T-helper 17 cell (primary cell): ENCODE results near the gene KRT23. TPM values are rescaled to one million over a fixed set of nuclear protein-coding genes. Genes with fewer than 3 reads are reported as not detected.

Source experiments
- ATAC-seq: fragments of 150-1000 bp; cut with Tn5 transposase; 2 replicates; pipeline ENCODE4 v1.10.0; 2021; ENCODE audit warnings: mild to moderate bottlenecking, moderate library complexity
- DNase-seq, 3 donors: peaks; one replicate each; pipeline versions ENCODE4 v3.0.0 to v3.0.0-alpha.2; 2020 to 2021
- H3K9me3 ChIP-seq: one replicate; pipeline ENCODE4 v1.7.0; 2013; ENCODE audit warnings: low read length, mild to moderate bottlenecking; ENCODE audit not compliant: control insufficient read depth, poor library complexity, severe bottlenecking
- H3K27ac Mint-ChIP-seq: one replicate; pipeline ENCODE4 v1.8.0; 2022; ENCODE audit warnings: mild to moderate bottlenecking, moderate library complexity, mixed read lengths
- H3K27me3 Mint-ChIP-seq: one replicate; pipeline ENCODE4 v1.8.0; 2022; ENCODE audit warnings: mixed read lengths
- H3K36me3 Mint-ChIP-seq: one replicate; pipeline ENCODE4 v1.8.0; 2022; ENCODE audit warnings: low read depth, mixed read lengths
- H3K4me1 Mint-ChIP-seq: one replicate; pipeline ENCODE4 v1.8.0; 2022; ENCODE audit warnings: mild to moderate bottlenecking, mixed read lengths
- H3K4me3 Mint-ChIP-seq: one replicate; pipeline ENCODE4 v1.8.0; 2022; ENCODE audit warnings: mild to moderate bottlenecking, moderate library complexity, mixed read lengths
- total RNA-seq, 4 donors: library from RNA in 2 of 4; stranded (reverse) in 2 of 4; gene quantifications; one replicate each; pipeline ENCODE4 v1.2.3 and lab custom pipeline; 2022 to 2026

KRT23 gene
- total RNA-seq, 2 donors from 2014 or later = not detected

GRCh38 chr17:40896916-40897455, 40.5 kb downstream of the KRT23 start:
- H3K4me3 Mint-ChIP-seq = no peak overlapping the region
- no peak overlapping the region for H3K27ac Mint-ChIP-seq
- DNase-seq (no peak), ATAC-seq (no peak)
- no peaks in the 10 kb centered on the region for H3K9me3 ChIP-seq
- peaks cover 6% of the 10 kb centered on the region for H3K4me1 Mint-ChIP-seq
- peaks cover 3% of the 10 kb centered on the region for H3K36me3 Mint-ChIP-seq
- H3K27me3 Mint-ChIP-seq = peaks cover 62% of the 10 kb centered on the region

DNA sequence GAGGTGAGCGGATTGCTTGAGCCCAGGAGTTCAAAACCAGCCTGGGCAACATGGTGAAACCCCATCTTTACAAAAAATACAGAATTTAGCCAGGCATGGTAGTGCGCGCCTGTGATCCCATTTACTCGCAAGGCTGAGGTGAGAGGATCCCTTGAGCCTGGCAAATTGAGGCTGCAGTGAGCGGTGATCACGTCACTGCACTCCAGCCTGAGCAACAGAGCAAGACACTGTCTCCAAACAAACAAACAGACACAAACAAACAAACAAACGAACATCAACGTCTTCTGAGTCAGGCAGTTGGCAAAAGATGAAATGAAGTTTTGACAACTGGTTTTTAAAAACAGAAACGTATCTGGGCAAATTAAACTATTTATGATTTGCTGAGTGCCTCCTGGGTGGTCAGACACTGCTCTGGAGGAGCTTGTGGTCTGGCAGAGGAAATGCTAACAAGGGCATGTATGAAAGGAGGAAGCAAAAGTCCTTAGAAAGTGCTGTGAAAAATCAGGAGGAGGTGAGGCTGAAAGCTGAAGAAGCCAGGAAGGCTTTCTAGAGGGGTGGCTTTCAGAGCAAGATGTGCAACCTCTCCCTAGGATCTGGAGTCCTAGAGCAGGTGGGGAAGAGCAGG, 42.2 kb downstream of the KRT23 start:
- H3K4me1 Mint-ChIP-seq = peaks cover 4% of the 10 kb centered on the region
- ATAC-seq = no peak
- H3K27me3 Mint-ChIP-seq = peaks cover 53% of the 10 kb centered on the region
- H3K9me3 ChIP-seq = no peaks in the 10 kb centered on the region
- DNase-seq = no peak
- peaks cover 3% of the 10 kb centered on the region for H3K36me3 Mint-ChIP-seq
- no peak overlapping the region for H3K4me3 Mint-ChIP-seq
- no peak overlapping the region for H3K27ac Mint-ChIP-seq

DNA sequence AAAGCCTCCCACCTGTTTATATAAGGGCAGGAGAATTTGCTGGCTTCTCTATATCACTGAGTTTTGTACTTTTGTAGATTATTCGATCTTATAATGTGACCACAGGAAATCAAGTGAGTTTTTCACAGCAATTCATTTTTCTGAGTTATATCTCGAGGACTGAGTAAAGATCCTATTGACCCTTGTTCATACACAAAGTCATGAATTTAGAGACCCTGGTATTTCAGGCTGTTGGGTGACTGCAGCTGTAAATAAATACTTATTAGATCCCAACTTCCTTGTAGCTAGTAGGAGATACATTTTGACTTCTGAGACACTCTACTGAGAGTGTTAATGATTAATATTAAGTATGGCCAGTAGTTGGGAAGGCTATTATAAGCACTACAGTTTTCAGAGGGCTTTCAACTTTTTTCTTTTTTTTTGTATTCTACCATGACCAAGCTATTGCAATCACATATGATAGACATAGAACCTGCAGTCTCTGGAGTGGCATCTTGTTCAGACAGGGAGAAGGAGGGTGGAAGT, 49.2 kb downstream of the KRT23 start:
- Mint-ChIP-seq H3K4me1 (peaks cover under 1% of the 10 kb centered on the region), H3K27me3 (peaks cover 58% of the 10 kb centered on the region), H3K27ac (no peak overlapping the region), H3K4me3 (no peak overlapping the region), H3K36me3 (peaks cover 6% of the 10 kb centered on the region)
- DNase-seq = no peak
- H3K9me3 ChIP-seq = no peaks in the 10 kb centered on the region
- ATAC-seq = no peak

DNA sequence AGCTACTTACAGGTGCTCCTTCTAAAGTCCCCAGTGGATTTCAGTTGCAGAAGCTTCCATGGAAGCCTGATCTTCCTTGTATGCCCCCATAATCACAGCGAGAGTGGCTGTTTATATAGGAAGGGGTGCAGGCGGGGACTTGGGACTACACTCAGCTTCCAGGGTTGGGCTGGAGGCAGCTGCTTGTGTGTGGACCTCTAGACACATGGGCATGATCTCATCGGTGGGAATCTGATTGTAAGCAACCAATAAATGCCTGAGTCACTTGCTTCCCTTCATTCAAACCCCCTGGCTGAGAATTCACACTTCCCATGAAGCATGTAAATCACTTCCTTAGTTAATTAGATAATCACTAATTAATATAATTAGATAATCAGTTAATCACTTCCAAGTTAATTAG, 51.4 kb downstream of the KRT23 start:
- H3K27me3 Mint-ChIP-seq = peaks cover 55% of the 10 kb centered on the region
- H3K9me3 ChIP-seq = no peaks in the 10 kb centered on the region
- no peak for ATAC-seq
- H3K27ac Mint-ChIP-seq = no peak overlapping the region
- peaks cover 2% of the 10 kb centered on the region for H3K4me1 Mint-ChIP-seq
- no peak for DNase-seq
- peaks cover 2% of the 10 kb centered on the region for H3K36me3 Mint-ChIP-seq
- no peak overlapping the region for H3K4me3 Mint-ChIP-seq

DNA sequence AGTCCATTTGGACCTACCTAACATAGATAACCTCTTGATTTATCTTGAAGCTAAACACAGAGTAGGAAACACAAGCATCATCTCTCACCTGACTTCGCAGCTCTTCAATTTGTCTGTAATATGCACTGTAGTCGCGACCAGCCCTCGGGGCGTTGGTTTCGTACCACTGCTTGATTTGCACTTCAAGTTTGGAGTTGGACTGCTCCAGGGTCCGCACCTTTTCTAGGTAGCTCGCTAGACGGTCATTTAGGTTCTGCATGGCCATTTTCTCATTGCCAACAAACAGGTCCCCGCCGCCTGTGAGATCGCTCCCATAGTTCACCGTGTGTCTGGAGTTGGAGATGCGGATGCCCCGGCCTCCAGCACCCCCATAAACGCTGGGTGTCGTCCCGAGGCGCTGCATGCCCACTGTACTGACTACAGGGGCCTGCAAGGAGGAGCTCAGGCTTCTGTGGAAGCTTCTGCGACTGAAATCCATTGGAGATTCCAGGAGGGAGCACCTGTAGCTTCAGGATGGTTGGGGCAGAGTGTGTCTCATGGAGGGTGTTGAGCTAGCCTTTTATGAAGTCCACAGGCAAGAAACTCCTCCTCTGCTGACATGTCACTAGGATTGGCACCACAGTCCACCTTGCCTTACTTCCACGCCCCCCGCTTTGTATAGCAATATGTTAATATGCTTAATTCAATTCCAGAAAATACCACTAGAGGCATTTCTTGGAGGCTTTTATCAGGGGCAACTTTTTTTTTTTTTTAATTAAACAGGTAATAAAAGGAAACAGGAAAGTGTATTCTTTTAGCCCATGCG, 52.5 kb downstream of the KRT23 start, which contains the start of gene KRT20:
Gene KRT20 (minus strand): TSS at position 535 of the 805 bp plus-strand sequence. CDS start 57 bp downstream, at position 478.
- DNase-seq (no peak), ATAC-seq (no peak)
- Mint-ChIP-seq H3K27ac (no peak within 1 kb of the TSS), H3K36me3 (peaks cover 2% of the 10 kb centered on the region), H3K27me3 (peaks cover 52% of the 10 kb centered on the region), H3K4me3 (no peak within 1 kb of the TSS), H3K4me1 (peaks cover 2% of the 10 kb centered on the region)
- H3K9me3 ChIP-seq = no peaks in the 10 kb centered on the region

DNA sequence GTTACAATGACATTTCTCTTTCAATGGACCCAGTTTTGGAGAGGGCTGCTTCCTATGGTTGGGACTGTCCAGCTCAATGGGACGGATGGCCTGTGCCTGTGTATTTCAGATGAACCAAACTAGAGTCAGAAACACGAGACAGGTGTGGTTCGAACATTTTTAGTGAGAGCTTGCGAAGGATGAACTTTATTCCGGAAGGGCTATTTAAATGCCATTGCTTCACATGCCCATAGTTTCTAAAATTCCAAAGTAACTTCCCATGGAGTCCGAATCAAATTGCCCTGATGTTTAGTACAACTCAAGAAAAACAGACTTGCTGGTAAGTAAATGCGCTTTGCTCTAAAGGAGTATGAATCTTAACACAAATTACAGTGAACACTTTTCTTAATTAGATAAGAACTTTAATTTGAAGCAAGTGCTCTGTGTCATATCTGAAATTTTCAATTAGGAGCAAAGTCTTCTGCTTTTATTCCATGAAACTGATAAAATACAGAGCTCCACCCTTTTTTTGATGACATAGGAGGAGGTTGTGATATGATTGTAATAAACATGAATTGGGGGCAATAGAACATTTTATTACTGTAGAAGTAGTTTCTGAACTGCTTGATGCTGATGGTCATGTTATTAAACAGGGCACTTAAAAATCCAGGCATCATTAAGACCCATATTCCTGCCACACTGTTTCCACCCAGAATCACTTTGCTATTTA, 53.7 kb downstream of the KRT23 start:
- ATAC-seq (no peak), DNase-seq (no peak)
- peaks cover 2% of the 10 kb centered on the region for H3K36me3 Mint-ChIP-seq
- H3K27ac Mint-ChIP-seq = no peak overlapping the region
- H3K4me3 Mint-ChIP-seq = no peak overlapping the region
- H3K27me3 Mint-ChIP-seq = peaks cover 43% of the 10 kb centered on the region
- no peaks in the 10 kb centered on the region for H3K9me3 ChIP-seq
- H3K4me1 Mint-ChIP-seq = peaks cover 2% of the 10 kb centered on the region

DNA sequence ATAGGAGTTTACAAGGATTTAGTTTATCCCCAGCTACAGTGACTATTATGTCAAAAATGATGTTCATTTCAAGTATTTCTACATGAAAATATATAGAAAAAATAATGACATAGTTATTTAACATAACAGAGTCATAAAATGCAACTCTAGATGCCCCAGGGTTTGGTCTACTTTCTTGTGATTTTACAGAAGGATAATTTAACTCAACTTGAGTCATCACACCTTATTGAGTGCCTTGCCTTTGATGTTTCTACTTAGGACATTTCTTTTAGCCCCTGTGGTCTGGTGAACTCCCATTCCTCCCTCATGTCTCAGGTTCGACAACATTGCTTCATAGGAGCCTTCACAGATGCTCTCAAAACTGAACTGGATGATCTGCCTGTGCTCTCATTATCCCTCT, 54.4 kb downstream of the KRT23 start:
- ATAC-seq = no peak
- H3K36me3 Mint-ChIP-seq = no peaks in the 10 kb centered on the region
- peaks cover 43% of the 10 kb centered on the region for H3K27me3 Mint-ChIP-seq
- no peak for DNase-seq
- H3K4me3 Mint-ChIP-seq = no peak overlapping the region
- no peak overlapping the region for H3K27ac Mint-ChIP-seq
- peaks cover 2% of the 10 kb centered on the region for H3K4me1 Mint-ChIP-seq
- H3K9me3 ChIP-seq = no peaks in the 10 kb centered on the region

GRCh38 chr17:40879026-40879425, 58.4 kb downstream of the KRT23 start:
- Mint-ChIP-seq H3K4me1 (peaks cover 2% of the 10 kb centered on the region), H3K4me3 (no peak overlapping the region), H3K27me3 (peaks cover 34% of the 10 kb centered on the region), H3K36me3 (no peaks in the 10 kb centered on the region), H3K27ac (no peak overlapping the region)
- no peaks in the 10 kb centered on the region for H3K9me3 ChIP-seq
- ATAC-seq = no peak
- no peak for DNase-seq

- peaks cover 29% of the 10 kb centered on the region for H3K27me3 Mint-ChIP-seq
- H3K4me1 Mint-ChIP-seq = no peaks in the 10 kb centered on the region
- no peaks in the 10 kb centered on the region for H3K36me3 Mint-ChIP-seq
- DNase-seq (no peak), ATAC-seq (no peak)
- no peaks in the 10 kb centered on the region for H3K9me3 ChIP-seq
- no peak overlapping the region for H3K4me3 Mint-ChIP-seq
- H3K27ac Mint-ChIP-seq = no peak overlapping the region
Measured at GRCh38 chr17:40878044-40878443, 59.4 kb downstream of the KRT23 start.

DNA sequence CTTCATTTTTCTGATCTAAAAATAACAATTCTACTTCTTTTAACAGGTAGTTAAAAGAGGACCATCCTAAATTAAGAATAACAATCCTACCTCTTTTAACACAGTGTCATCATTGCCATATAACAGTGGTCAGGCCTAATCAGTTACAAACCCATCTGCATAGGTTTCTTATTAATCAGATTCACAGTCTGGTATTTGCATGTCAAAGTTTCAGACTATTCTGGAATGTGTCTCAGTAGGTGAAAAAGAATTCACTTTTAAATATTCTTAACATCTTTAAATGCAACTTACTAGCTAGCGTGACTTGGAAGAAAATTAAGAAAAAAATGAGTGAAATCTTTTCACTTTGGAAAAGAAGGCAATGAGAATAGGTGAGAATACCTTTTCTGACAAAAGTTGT, 63.6 kb downstream of the KRT23 start:
- DNase-seq = no peak
- no peak for ATAC-seq
- H3K27me3 Mint-ChIP-seq = peaks cover 45% of the 10 kb centered on the region

DNA sequence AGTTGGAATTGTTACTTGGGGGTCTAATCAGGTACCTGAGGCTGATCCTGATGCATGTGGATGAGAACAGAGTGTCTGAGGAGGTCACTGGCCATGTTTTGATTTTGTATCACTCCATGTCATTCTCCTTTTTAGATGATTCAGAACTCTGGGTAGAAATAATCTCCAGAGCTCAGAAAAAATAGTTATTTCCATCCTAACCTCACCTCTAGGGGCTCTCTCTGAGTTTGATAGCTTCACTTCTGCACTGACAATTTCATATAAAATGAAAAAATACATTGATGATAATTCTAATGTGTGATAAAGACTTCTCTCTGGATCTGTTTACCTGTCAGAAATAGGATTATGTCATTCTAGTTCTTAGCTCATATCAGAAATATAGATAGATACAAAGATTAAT, 64.2 kb downstream of the KRT23 start:
- Mint-ChIP-seq H3K36me3 (peaks cover 2% of the 10 kb centered on the region), H3K27me3 (peaks cover 39% of the 10 kb centered on the region), H3K4me1 (no peaks in the 10 kb centered on the region), H3K4me3 (no peak overlapping the region), H3K27ac (no peak overlapping the region)
- no peak for DNase-seq
- no peaks in the 10 kb centered on the region for H3K9me3 ChIP-seq
- no peak for ATAC-seq

More for the DNA sequence above, 63.6 kb downstream of the KRT23 start:
- Mint-ChIP-seq H3K27ac (no peak overlapping the region), H3K4me3 (no peak overlapping the region), H3K36me3 (peaks cover 2% of the 10 kb centered on the region), H3K4me1 (no peaks in the 10 kb centered on the region)
- no peaks in the 10 kb centered on the region for H3K9me3 ChIP-seq
